NCI-H446 treated with DMSO at 0.1 percent for 48 hours (cell line): ENCODE data around the gene VGLL3.
"Not testable (repeated sequence)": the region's sequence is repeated elsewhere in the genome, so short reads cannot be mapped to it uniquely, and the experiment has no call there.

ENCODE experiments used
- DNase-seq: peaks from one replicate; lab custom pipeline; 2025; lab: John Stamatoyannopoulos, UW

The VGLL3 gene

GRCh38 chr3:86989006-86989405 lies 1.9 kb downstream of the VGLL3 start:
- DNase-seq = no peak

- DNase-seq = no peak
Measured at GRCh38 chr3:86988235-86988634, 2.7 kb downstream of the VGLL3 start.

DNA sequence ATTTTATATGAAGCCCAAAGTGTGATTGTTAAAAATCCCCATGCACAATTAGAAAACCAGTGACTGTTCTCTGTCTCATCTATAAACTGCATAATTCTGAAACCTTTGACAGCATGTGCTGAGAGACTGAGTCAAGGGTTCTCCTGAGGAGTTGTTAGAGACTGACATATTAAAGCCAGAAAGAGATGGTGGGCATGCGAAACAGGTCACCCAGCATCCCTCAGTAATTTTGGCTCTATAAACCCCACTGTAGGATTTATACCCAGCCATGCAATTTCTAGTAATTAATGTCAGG lies 3.6 kb downstream of the VGLL3 start:
- DNase-seq = no peak

GRCh38 chr3:86986671-86987420 lies 4.1 kb downstream of the VGLL3 start:
- DNase-seq = no peak

GRCh38 chr3:86985181-86985826 lies 5.6 kb downstream of the VGLL3 start:
- no peak for DNase-seq

GRCh38 chr3:86984271-86984670 lies 6.7 kb downstream of the VGLL3 start:
- DNase-seq = no peak

DNA sequence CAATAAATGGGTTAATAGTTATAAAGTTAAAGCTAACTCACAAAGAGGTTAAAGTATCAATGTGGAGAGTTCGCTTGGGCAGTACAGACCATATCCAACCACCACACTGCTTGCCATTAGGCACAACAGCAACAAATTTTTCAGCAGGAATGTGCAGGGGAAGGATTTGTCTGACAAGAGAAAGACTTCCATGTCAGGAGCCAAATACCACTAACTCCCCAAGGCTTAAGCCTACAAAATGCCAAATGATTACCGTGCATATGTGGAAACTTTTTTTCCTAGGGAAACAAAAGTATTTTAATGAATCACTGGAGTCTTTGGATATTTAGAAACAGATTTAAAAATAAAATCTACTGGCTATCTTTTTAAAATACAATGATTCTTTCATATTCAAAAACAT lies 8.1 kb downstream of the VGLL3 start:
- DNase-seq = no peak

- no peak for DNase-seq
Measured at GRCh38 chr3:86978111-86978551, 12.8 kb downstream of the VGLL3 start.

- DNase-seq = no peak
Measured at GRCh38 chr3:86976219-86976618, 14.7 kb downstream of the VGLL3 start.

DNA sequence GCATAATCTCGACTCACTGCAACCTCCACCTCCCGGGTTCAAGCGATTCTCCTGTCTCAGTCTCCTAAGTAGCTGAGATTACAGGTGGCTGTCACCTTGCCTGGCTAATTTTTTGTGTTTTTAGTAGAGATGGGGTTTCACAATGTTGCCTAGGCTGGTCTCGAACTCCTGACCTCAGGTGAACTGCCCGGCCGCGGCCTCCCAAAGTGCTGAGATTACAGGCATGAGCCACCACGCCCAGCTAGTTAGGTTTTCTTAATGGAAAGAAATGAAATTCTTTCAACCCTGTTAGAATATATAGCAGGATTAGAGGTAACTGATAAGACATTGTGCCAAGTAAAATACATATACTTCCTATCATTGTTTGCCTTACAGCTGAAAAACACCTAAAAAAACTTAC lies 16.8 kb downstream of the VGLL3 start:
- not testable (repeated sequence) for DNase-seq

GRCh38 chr3:86973440-86973839 lies 17.5 kb downstream of the VGLL3 start:
- no peak for DNase-seq

- DNase-seq = no peak
Measured at GRCh38 chr3:86969500-86970189, 21.3 kb downstream of the VGLL3 start.

GRCh38 chr3:86968244-86968932 lies 22.6 kb downstream of the VGLL3 start:
- DNase-seq = no peak

DNA sequence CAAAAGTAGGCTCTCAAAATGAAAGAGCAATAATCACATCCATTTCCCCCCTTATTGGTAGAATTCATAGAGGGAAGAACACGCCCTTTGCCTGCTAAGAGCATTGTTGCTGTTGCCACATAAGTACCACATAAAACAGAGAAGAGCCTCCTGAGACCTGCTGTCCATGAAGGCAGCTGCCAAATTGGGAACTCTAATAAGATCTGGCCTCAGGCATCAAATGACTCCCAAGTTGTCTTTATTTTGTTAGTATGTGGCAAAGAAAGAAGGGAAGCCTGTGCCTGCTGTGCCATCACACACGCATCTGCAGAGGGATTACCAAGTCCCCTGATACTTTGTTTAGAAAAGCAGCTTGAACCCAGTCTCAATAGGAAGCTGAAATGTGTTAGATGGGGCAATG lies 23.9 kb downstream of the VGLL3 start:
- DNase-seq = no peak

DNA sequence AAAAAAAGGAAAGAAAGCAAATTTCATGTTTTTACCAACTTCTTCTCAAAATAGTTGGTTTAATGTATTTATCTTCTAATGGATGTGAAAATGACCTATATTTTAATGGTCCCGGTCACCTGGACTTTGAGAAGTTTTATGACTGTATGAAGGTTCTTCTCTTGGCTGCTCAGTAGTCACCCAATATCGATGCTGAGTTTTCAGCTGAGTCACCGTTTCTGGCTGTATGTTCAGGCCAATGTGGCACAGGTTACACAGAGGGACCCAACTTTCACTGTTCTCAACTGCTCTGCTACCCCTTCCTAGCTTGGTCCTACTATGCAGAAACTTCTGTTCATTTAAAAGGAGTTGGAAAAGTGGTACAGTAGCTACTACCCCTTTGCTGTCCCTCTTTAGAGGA lies 25.8 kb downstream of the VGLL3 start:
- DNase-seq = no peak

- DNase-seq = no peak
Measured at GRCh38 chr3:86963611-86964010, 27.3 kb downstream of the VGLL3 start.

DNA sequence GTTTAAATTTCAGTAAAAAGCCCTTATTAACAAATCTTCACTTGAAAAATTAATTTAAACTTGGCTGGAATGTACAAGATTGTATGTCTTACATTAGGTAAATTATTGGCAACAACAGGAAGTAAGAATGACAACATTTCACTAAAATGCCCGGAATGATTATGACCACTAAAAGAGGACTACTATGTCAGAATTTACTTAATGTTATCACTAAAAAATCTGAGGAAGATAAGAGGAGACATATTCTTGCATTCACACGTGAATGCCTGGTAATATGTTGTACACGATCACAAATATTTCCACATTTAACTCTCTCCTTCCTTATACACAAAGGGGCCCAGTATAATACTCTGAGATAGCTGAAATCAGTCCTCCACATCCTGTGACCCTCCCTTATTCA lies 29.7 kb downstream of the VGLL3 start:
- DNase-seq = no peak

DNA sequence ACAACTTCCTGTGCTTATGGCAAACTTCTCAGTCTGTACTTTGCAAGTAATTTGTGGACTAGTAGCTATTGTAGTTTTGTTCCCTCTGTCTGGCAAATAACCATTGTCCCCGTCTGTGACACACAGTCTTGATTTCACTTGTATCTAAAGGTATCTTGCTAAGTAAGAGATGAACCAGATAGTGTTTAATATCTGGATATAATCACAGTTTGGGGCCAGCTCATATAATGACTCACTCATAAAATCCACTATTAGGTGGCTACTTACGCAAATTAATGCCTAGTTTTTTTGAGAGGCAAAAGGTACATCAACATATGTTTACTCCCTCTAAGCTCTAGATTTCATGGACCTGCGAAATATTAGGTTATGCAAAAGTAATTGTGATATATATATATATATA lies 30.4 kb downstream of the VGLL3 start:
- DNase-seq = no peak

GRCh38 chr3:86958534-86958933 lies 32.4 kb downstream of the VGLL3 start:
- DNase-seq = no peak

GRCh38 chr3:86954747-86955146 lies 36.2 kb downstream of the VGLL3 start:
- DNase-seq = no peak

DNA sequence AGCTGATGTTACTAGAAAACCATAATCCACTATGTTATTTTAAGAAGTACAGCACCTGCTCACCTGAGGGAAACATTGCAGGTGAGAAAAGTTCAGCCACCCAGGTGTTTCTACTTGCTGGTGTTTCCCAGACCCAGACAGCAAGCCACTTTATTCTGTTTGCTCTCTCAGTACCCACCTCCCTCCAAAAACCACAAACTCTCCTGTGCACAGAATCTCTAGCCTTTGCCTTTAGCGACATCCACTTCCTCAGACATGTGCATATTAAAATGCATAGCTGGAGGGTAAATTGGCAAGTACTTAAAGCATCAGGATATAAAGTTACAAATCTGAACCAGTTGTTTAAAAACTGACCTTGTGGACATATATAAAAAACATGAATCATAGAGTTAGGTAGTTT lies 36.7 kb downstream of the VGLL3 start:
- no peak for DNase-seq

GRCh38 chr3:86951322-86951721 lies 39.6 kb downstream of the VGLL3 start:
- no peak for DNase-seq

- DNase-seq = no peak
Measured at GRCh38 chr3:86950717-86951116, 40.2 kb downstream of the VGLL3 start.
